ENCODE data around the gene SPIRE1.
A peak's percentile ranks its signal among the peaks of the same experiment; 100 is the strongest.

DNA sequence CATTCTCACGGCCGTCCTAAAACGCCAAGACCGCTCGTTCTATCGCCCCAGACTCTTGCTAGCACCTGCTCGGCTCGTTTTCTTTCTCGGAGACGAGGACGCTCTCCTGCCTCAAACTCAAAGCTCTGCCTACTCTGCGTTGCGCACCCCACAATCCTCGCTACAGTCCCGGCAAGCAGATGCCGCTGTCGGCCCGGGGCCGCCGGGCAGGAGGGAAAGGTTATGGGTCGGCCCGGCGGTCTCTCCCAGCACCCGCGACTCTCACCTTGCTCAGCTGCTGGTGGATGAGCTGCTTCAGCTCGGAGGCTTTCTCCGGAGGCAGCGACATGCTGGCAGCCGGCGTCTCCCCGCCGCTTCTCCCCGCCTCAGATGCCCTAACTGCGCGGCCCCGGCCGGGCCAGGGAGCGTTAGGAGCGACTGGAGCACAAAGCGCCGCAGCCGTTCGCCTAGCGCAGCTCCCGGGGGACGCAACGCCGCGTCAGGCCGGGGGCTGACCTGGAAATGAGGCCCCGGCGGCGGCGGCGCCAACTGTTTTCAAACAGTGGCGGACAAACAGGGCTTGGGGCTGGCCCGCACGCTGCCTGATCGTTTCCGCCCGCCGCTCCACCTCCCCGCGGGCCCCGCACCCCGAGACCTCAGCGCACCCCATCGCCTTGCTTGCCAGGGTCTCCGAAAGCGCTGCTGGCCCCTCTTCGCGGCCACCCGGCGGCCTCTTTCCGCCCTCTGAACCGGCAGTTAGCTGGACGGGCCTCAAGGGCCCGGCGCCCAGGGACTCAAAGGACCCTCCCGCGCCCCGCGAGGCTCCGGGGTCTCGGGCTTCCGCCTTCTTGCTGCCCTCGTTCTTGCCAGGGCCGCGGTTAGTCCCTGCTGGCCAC is 44.6 kb upstream of the SPIRE1 start, which contains the start of the genes CEP76 and PSMG2:
- TF ChIP-seq CTCF (conservative IDR thresholded peaks at IDR 0.05) = no peak
- TF ChIP-seq ZFX (IDR thresholded peaks at IDR 0.05) = peak; percentile 84

Measured in C4-2B (cell line).